Vein endothelial cell (primary cell): ENCODE results near the gene LPCAT2. TPM values are rescaled to one million over a fixed set of nuclear protein-coding genes. Genes with fewer than 3 reads are reported as not detected.

Experiments
- total RNA-seq: library from RNA; depleted of rRNA; stranded (reverse); fragments of >200 nt; gene quantifications from 2 replicates; pipeline ENCODE4 v1.2.3, GENCODE V29; 2012

LPCAT2 gene, protein sequence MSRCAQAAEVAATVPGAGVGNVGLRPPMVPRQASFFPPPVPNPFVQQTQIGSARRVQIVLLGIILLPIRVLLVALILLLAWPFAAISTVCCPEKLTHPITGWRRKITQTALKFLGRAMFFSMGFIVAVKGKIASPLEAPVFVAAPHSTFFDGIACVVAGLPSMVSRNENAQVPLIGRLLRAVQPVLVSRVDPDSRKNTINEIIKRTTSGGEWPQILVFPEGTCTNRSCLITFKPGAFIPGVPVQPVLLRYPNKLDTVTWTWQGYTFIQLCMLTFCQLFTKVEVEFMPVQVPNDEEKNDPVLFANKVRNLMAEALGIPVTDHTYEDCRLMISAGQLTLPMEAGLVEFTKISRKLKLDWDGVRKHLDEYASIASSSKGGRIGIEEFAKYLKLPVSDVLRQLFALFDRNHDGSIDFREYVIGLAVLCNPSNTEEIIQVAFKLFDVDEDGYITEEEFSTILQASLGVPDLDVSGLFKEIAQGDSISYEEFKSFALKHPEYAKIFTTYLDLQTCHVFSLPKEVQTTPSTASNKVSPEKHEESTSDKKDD
- 46.7 and 60.0 TPM in 2 replicates for total RNA-seq

DNA sequence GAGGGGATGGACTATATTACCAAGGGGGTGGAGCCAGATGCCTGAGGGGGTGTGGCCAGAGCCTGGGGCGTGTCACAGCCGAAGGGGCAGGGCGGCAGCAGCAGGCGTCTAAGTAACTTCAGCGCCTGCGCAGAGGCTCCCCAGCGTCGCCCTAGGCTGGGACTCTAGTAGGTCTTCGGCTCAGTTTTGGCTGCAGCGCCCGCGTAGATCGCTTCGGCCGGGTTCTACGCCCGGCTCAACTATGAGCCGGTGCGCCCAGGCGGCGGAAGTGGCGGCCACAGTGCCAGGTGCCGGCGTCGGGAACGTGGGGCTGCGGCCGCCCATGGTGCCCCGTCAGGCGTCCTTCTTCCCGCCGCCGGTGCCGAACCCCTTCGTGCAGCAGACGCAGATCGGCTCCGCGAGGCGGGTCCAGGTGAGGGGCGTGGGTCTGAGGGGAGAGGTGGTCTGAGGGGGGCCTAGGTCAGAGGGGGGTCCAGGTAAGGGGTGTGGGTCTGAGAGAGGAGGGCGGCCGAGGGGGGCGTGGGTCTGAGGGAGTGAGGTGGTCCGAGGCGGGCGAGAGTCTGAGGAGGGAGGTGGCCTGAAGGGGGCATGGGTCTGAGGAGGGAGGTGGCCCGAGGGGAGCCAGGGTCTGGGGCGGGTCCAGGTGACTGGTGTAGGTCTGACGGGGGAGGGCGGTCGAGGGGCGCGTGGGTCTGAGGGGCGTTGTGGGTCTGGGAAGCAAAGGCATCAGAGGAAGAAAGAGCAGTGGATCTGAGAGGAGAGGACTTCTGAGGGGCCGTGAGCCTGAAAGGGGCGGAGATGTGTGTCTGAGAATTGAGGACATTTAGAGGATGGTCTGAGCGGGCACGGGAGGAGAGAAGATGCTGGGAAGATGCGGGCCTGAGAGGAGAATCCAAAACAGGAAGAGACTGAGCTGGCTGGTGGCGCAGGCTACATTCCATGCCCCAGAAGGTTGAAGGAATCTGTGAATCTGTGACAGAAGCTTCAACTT lies at the start of gene LPCAT2:
Gene LPCAT2 (plus strand): TSS at position 132 of the 991 bp plus-strand sequence. CDS start 110 bp downstream, at position 242.

DNA sequence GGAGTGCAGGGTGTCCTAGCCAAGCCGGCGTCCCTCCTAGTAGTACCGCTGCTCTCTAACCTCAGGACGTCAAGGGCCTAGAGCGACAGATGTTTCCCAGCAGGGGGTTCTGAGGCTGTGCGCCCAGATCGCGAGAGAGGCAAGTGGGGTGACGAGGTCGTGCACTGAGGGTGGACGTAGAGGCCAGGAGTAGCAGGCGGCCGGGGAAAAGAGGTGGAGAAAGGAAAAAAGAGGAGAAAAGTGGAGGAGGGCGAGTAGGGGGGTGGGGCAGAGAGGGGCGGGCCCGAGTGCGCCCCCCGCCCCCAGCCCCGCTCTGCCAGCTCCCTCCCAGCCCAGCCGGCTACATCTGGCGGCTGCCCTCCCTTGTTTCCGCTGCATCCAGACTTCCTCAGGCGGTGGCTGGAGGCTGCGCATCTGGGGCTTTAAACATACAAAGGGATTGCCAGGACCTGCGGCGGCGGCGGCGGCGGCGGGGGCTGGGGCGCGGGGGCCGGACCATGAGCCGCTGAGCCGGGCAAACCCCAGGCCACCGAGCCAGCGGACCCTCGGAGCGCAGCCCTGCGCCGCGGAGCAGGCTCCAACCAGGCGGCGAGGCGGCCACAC lies 29.9 kb upstream of the LPCAT2 start, which contains the start of gene MMP2:
Gene MMP2 (plus strand): TSS at position 372 of the 603 bp plus-strand sequence. CDS start 282 bp downstream, outside the sequence.

DNA sequence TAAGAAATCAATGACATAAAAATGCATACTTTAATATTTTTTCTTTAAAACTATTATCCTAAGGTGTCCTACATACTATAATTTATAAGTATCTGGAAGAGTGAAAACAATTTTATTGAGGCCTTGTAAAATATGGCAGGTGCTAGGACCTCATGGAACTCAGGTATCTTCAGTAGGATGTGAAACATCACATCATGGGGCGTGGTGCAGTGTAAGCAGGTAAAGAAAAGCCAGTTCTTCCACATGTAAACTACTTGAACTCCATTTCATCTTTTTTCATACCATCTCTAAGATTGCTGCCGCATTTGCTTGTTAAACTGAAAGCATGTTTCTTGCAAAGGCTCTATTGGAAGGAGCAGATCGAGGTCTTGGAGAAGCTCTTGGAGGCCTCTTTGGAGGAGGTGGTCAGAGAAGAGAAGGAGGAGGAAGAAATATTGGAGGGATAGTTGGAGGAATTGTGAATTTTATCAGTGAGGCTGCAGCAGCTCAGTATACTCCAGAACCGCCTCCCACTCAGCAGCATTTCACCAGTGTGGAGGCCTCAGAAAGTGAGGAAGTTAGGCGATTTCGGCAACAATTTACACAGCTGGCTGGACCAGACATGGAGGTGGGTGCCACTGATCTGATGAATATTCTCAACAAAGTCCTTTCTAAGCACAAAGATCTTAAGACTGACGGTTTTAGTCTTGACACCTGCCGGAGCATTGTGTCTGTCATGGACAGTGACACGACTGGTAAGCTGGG lies 57.7 kb downstream of the LPCAT2 start, which contains the start of gene CAPNS2:
Gene CAPNS2 (plus strand): TSS at position 253 of the 744 bp plus-strand sequence. CDS start 73 bp downstream, at position 326.

Other genes starting within 250 kb of the LPCAT2 start
- not detected in 2 replicates for gene IRX6, start 184.9 kb upstream of the LPCAT2 start, total RNA-seq
- gene MMP2, start 29.9 kb upstream of the LPCAT2 start, total RNA-seq: 70.8 and 78.7 TPM in 2 replicates
- gene CAPNS2, start 57.6 kb downstream of the LPCAT2 start, total RNA-seq: 1.3 and 1.7 TPM in 2 replicates
- not detected in 2 replicates for gene SLC6A2, start 146.9 kb downstream of the LPCAT2 start, total RNA-seq